Head of caudate nucleus (tissue), 42 donors: Measurements from ENCODE around the gene SEL1L3.

Experiments
- DNase-seq, 42 donors: peaks; one replicate each; pipeline versions ENCODE4 v3.0.0 to v3.0.0-alpha.2; 2020 to 2021; ENCODE audit warnings: mixed read lengths in 7 of 42
- intact Hi-C: fragments of 100-400 bp; cut with DNase I; formaldehyde crosslinking; loops from one replicate; pipeline ENCODE4 v1.15.0; 2022

Gene SEL1L3

GRCh38 chr4:25771672-25772071 lies 91.1 kb downstream of the SEL1L3 start:
- intact Hi-C loops, result no loop called here
- DNase-seq, result no peak

GRCh38 chr4:25770847-25771246 lies 91.9 kb downstream of the SEL1L3 start:
- intact Hi-C loops, result no loop called here
- no peak for DNase-seq

- no peak for DNase-seq
- intact Hi-C loops, result loop anchor here (2.0 kb wide), 1 partner anchor 328 kb away; no protein-coding TSS in a partner anchor
Measured at GRCh38 chr4:25769251-25769650, 93.5 kb downstream of the SEL1L3 start.

DNA sequence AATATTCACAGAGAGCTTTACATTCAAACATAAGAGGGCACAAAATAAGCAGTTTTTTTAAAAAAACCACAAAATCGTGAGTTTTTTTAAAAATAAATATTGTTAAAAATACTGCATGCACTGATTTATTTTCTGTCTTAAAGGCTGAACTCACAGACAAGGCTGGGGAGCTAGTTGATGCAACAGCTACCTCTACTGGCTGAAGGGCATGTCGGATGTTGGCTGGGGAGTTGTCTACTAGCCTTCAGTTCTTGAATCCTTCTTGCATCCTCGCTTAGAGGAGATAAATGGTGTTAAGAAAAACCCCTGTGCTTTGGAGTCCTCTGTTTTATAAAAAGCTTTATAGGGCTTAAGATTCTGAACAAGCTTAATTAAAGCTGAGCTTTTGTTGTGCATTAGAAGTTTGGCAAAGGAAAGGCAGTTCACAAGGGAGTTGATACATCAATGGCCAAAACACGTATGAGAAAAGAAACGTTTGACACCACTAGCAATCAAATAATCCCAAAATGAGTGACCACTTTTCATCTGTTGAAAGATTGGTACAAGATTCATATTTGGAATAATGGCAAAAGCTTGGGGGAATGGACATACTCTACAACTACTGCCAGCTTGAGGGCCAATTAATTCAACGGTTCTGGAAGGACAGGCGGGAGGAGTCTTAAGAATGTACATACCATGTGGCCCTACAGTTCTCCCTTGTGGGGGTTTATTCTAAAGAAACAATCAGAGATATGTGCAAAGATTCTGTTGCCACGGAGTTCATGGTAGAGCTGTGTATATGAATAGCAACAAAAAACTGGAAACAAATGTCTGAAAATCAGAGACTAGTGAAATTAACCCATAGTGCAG lies 94.7 kb downstream of the SEL1L3 start:
- intact Hi-C loops, result loop anchor here (2.0 kb wide), 1 partner anchor 327 kb away; no protein-coding TSS in a partner anchor
- DNase-seq, result peak; percentile 28 to 89 (median 72)

- DNase-seq, result no peak
- intact Hi-C loops, result no loop called here
Measured at GRCh38 chr4:25760518-25761157, 102.2 kb downstream of the SEL1L3 start.

DNA sequence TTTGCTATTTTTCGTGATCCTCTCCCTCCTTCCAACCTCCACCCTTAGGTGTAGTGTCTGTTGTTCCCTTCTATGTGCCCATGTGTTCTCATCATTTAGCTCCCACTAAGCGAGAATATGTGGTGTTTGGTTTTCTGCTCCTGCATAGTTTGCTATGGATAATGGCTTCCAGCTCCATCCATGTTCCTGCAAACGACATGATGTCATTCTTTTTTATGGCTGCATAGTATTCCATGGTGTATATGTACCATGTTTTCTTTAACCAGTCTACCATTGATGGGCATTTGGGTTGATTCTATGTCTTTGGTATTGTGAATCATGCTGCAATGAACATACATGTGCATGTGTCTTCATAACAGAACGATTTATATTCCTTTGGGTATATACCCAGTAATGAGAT lies 102.7 kb downstream of the SEL1L3 start:
- DNase-seq, result no peak
- intact Hi-C loops, result no loop called here

DNA sequence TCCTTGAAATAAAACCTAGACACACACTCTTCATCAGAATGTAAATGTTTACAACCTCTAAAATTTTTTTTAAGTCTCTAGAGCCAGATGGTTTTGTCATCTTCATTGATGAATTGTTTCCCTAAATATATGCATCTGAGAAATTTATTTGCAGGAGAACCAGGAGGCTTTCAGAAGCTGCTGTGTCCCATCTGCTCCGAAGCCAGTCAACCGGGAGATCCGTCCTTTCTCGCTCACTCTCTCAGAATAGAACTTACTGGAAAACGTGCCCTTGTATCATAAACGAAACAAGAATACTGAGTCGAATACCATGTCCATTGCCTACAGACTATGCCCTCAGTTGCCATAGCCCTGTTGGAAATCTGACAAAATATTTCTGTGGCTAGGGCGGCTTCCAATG lies 103.7 kb downstream of the SEL1L3 start:
- intact Hi-C loops, result no loop called here
- no peak for DNase-seq

- no peak for DNase-seq
- intact Hi-C loops, result no loop called here
Measured at GRCh38 chr4:25757452-25757851, 105.3 kb downstream of the SEL1L3 start.

- intact Hi-C loops, result no loop called here
- DNase-seq, result no peak
Measured at GRCh38 chr4:25756503-25756902, 106.3 kb downstream of the SEL1L3 start.

DNA sequence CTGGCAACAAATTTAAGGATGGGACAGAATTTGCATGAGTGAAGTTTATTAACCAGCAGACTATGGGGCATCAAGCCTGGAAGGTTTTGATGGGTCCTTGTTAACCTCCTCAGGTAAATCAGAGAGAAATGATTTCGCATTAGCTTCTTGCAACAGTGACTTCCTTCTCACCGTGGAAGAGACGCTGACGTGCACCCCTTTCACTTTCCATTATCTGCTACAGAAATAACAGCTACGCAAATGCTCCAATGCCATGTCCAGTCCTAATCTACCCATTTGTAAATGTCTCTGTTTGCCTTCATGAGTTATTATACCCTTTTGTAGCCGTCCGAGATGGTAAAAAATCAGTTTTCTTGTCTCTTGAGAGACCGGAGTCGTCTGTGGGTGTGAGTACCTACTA lies 106.9 kb downstream of the SEL1L3 start:
- intact Hi-C loops, result no loop called here
- DNase-seq, result no peak

DNA sequence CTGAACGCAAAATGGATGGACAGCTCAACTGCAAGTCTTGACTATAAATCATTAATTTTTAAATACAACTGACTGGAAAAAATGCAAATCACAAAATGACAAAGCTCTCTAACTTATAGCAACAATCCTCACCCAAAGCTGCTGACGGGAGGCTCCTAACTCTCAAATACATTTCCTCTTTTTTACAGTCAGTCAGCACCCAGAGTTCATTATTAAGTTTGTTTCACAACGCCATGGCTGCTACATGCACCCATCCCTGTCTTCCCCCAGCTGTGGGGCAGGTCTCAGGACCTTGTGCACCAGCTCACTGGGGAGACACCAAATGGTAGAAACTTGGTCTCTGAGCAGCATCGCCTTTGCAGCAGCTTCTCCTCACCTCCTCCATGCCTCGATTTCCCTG lies 109.5 kb downstream of the SEL1L3 start:
- intact Hi-C loops, result no loop called here
- no peak for DNase-seq

GRCh38 chr4:25750874-25751273 lies 111.9 kb downstream of the SEL1L3 start:
- intact Hi-C loops, result no loop called here
- no peak for DNase-seq

GRCh38 chr4:25749150-25749794 lies 113.5 kb downstream of the SEL1L3 start:
- DNase-seq, result no peak
- intact Hi-C loops, result no loop called here

- DNase-seq, result no peak
- intact Hi-C loops, result no loop called here
Measured at GRCh38 chr4:25743971-25744370, 118.8 kb downstream of the SEL1L3 start.

DNA sequence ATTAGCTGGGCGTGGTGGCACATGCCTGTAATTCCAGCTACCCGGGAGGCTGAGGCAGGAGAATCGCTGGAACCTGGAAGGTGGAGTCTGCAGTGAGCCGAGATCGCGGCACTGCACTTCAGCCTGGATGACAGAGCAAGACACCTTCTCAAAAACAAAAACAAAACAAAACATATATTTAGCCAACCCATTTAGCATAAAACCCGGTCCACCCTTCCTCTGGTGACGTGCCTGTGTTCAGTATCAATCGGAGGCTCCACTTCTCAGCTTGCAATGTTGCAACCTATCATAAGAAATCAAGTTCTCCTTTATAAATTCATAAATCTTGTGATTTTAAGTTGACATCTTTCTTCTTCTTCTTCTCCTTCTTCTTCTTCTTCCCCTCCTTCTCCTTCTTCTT lies 133.2 kb downstream of the SEL1L3 start:
- intact Hi-C loops, result no loop called here
- DNase-seq, result no peak

DNA sequence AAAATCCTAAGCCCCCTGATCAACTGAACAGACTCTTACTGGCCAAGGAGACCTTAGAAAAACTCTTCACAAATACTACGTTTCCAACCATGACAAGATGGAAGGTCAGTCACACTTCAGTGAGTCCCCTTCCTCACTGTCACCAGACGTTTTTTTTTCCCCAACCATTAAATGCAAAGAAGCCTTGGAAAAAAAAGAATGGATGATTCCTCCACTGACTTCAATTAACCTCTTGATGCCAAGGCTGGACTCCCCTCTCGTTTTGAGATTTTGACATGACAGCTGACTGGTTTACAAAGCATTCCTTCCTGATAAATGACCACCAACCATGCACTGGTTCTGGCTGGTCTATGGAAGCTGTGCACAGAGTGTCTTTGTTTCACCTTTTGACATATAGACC lies 133.9 kb downstream of the SEL1L3 start:
- intact Hi-C loops, result no loop called here
- DNase-seq, result no peak

GRCh38 chr4:25727711-25728493 lies 134.9 kb downstream of the SEL1L3 start:
- intact Hi-C loops, result no loop called here
- no peak for DNase-seq

- DNase-seq, result no peak
- intact Hi-C loops, result no loop called here
Measured at GRCh38 chr4:25725870-25726269, 136.9 kb downstream of the SEL1L3 start.

GRCh38 chr4:25723409-25723808 lies 139.4 kb downstream of the SEL1L3 start:
- no peak for DNase-seq
- intact Hi-C loops, result no loop called here

- DNase-seq, result no peak
- intact Hi-C loops, result no loop called here
Measured at GRCh38 chr4:25722964-25723363, 139.8 kb downstream of the SEL1L3 start.
